DMS153 treated with DMSO at 0.1 percent for 48 hours (cell line): ENCODE results near the gene AP4S1.
A peak's percentile ranks its signal among the peaks of the same experiment; 100 is the strongest.
"Not testable (repeated sequence)": the region's sequence is repeated elsewhere in the genome, so short reads cannot be mapped to it uniquely, and the experiment has no call there.

Experiments used
- DNase-seq: peaks from one replicate; lab custom pipeline; 2025; ENCODE audit not compliant: unreplicated experiment; lab: John Stamatoyannopoulos, UW

AP4S1 gene

GRCh38 chr14:31084385-31084784 is 58.9 kb downstream of the AP4S1 start:
- no peak for DNase-seq

GRCh38 chr14:31085027-31085426 is 59.6 kb downstream of the AP4S1 start:
- DNase-seq = no peak

GRCh38 chr14:31086466-31086865 is 61.0 kb downstream of the AP4S1 start:
- DNase-seq = not testable (repeated sequence)

DNA sequence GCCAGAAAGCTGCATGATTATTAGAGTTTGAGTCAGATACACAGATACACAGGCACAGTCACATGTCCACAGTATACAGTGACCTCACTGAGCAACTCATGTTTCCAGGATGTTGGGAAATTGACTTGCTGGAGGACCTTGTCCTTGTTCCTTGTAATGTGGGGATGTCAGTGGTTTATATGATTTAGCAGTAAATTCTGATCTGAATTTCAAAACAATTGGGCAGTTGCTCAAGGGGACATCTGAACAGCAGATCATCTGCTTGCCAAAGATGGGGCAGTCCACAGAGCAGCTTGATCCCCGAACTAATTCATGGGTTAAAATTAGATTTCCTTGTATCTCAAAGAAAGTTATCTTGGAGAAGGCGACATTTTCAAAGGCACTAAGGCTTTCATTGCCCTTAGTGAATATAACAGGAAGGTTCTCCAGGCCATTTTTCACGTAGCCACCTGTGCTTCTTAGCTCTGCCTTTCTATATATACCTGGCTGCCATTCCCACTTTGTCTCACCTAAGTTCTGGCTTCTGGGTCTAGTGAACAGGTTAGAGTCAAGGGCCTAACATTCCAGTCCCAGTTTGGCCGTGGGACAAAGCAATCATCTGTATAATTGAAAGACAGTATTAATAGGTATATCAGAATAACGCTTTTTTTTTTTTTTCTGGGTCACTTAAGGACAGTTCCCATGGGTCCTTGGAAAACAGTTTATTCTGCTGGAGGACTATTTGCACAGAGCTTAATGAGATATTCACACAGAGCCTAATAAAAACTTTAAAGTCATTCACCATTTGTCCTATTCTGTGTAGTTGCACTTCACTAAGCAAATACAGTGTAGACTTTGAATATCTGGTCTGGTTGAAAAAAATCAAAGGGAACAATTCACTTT is 65.7 kb downstream of the AP4S1 start:
- peak; percentile 70 for DNase-seq

- DNase-seq = no peak
These were observed 66.8 kb downstream of the AP4S1 start for GRCh38 chr14:31092160-31092708.

GRCh38 chr14:31093884-31094839 is 68.7 kb downstream of the AP4S1 start:
- not testable (repeated sequence) for DNase-seq

- DNase-seq = not testable (repeated sequence)
These were observed 70.4 kb downstream of the AP4S1 start for GRCh38 chr14:31095817-31096216.

DNA sequence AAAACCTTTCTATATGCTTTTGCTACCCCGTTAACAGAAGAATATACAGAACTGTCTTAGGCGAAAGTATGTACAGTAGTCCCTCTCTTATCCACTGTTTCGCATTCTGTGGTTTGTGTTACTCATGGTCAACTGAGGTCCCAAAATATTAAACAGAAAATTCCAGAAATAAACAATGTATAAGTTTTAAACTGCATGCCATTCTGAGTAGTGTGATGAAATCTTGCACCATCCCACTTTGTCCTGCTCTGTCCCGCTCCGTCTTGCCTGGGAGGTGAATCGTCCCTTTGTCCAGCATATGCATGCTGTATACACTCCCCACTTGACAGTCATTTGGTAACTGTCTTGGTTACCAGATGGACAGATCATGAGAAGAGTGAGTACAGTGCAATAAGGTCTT is 70.8 kb downstream of the AP4S1 start:
- no peak for DNase-seq

DNA sequence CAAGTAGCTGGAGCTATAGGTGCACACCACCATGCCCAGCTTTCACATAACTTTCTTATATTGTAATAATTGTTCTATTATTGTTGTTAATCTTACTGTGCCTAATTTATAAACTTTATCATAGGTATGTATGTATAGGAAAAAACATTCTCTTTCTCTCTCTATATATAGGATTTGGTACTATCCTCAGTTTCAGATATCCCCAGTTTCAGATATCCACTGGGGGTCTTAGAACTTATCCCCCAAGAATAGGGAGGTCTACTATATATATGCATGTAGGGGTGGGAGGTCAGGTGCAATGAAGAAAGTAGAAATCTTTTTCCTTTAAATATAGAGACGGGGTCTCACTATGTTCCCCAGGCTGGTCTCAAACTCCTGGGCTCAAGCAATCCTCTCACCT is 71.6 kb downstream of the AP4S1 start:
- DNase-seq = no peak

DNA sequence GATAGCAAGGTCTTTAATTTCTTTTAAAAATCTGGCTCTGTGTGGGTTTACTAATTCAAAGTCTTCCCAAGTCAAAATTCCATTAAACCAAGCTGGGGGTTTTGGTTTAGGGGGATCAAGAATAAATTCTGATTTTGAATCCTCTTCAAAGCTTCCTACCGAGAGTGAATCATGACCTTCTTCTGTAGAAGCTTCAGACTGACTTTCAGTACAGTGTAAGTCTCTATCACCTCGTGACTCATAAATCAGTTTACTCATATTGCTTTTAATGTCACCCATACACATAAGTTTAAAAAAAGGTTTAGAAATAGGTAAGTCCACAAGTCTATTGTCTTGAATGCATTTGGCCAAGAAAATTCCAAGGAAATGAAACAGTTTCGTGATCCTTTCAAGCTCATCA is 81.3 kb downstream of the AP4S1 start:
- DNase-seq = no peak

- no peak for DNase-seq
These were observed 83.8 kb downstream of the AP4S1 start for GRCh38 chr14:31109257-31109656.

- no peak for DNase-seq
These were observed 85.4 kb downstream of the AP4S1 start for GRCh38 chr14:31110872-31111271.

DNA sequence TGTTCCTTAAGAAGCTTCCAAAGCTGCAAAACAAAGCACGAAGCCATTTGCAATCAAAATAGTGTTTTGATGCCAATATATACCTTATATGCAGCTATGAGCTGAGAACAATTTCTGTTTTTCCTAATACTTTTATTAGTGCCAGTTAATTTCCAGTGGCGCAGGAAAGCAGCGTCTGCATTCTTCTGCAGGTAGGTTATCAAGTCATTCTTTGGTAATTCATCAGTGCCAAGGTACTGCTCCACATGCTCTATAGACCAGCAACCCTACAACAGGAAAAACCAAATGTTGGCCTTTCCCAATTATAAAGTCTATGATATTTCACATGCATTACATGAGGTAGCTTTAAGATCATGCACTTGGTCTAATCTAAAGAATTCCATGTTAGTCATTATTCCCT is 88.3 kb downstream of the AP4S1 start:
- no peak for DNase-seq

GRCh38 chr14:31118892-31119291 is 93.4 kb downstream of the AP4S1 start:
- no peak for DNase-seq

DNA sequence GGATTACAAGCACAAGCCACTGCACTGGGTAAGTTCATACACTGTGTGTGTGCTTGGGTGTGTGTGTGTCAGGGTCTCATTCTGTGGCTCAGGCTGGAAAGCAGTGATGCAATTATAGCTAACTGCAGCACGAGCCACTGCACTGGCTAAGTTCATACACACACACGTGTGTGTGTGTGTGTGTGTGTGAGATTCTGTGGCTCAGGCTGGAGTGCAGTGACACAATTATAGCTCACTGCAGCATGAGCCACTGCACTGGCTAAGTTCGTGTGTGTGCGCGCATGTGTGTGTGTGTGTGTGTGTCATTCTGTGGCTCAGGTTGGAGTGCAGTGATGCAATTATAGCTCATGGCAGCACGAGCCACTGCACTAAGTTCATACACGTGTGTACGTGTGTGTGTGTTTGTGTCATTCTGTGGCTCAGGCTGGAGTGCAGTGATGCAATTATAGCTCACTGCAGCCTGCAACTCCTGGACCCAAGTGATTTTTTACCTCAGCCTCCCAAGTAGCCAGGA is 96.7 kb downstream of the AP4S1 start:
- no peak for DNase-seq

DNA sequence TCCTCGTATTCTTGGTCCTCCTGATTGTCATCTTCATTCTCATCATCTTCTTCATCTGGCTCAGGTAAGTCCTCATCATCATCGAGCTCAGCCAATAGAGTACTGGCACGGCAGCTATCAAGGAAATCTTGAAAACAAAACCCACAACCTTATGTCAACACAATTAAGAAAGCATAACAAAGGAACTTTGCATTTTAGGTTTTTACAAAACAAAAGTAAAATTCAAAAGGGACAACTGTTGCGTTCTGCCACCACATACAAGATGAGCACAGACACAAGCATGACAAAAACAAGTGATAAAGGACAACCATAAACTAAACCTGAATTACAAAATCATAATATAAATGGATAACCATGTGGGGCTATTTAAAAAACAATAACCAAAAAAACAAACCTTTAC is 97.5 kb downstream of the AP4S1 start:
- DNase-seq = no peak

- DNase-seq = no peak
These were observed 98.7 kb downstream of the AP4S1 start for GRCh38 chr14:31124197-31124596.

GRCh38 chr14:31125231-31125630 is 99.8 kb downstream of the AP4S1 start:
- no peak for DNase-seq

- no peak for DNase-seq
These were observed 101.2 kb downstream of the AP4S1 start for GRCh38 chr14:31126680-31127079.

GRCh38 chr14:31127690-31128089 is 102.2 kb downstream of the AP4S1 start:
- DNase-seq = no peak
